Lower leg skin (tissue), 4 donors: ENCODE data around the gene ZNF619. TPM values are rescaled to one million over a fixed set of nuclear protein-coding genes. Genes with fewer than 3 reads are reported as not detected.
A peak's percentile ranks its signal among the peaks of the same experiment; 100 is the strongest.

ENCODE experiments used
- DNase-seq, 2 donors: peaks; one replicate each; pipeline ENCODE4 v3.0.0-alpha.2; 2019; ENCODE audit warnings: low spot score in 2 of 2
- H3K4me3 ChIP-seq: fragments of 200-600 bp; sonication (generic); 2 replicates; pipeline ENCODE4 v1.5.1; 2017; ENCODE audit warnings: mild to moderate bottlenecking, low read depth; ENCODE audit not compliant: poor library complexity, severe bottlenecking
- POLR2A ChIP-seq, 2 donors: fragments of 450-650 bp; IDR thresholded peaks; one replicate each; pipeline ENCODE4 v1.6.1; 2016 to 2017; ENCODE audit warnings: antibody characterized with exemption in 2 of 2, mild to moderate bottlenecking in 1 of 2, moderate library complexity in 1 of 2
- WGBS, 2 donors: methylation state at CpG; one replicate each; pipeline ENCODE4 v1.1.5; 2018; 5-methylcytosine and 5-hydroxymethylcytosine counted together
- intact Hi-C: fragments of 100-400 bp; cut with DNase I; formaldehyde crosslinking; loops from one replicate; pipeline ENCODE4 v1.15.0; 2023; ENCODE audit warnings: low total_unique reads
- total RNA-seq, 4 donors: library from RNA; depleted of rRNA; stranded (reverse); fragments of >200 nt; gene quantifications; one replicate each; pipeline ENCODE4 v1.1.0, GENCODE V29; 2016
- TF ChIP-seq, protein P1 (sequence below), 3 donors: fragments of 450-650 bp; IDR thresholded peaks; one replicate each; pipeline ENCODE4 v1.5.1; 2016; ENCODE audit warnings: antibody characterized with exemption in 3 of 3, mild to moderate bottlenecking in 3 of 3, moderate library complexity in 2 of 3

ZNF619 gene
- total RNA-seq, 4 donors from 2014 or later: 4.0 to 6.0 (median 5.2) TPM

DNA sequence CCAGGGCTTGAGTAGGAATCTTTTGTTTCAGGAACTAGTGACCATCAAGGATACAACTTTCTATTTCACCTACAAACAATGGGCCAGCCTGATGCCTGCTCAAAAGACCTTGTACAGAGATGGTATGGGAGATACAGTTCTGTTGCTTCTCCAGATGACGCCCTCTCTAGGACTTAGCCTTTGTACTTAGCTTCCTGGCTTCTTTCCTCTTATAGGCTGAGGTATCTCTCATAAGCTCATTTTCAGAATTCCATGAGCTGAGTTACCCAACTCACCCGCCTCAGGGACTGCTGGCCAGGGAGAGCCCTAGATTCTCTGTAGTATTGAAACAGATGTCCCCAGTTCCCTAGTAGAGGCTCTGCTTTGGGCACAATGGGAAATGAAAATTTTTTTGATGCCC, 20.4 kb downstream of the ZNF619 start:
- intact Hi-C loops: no loop called here
- no peak for DNase-seq
- WGBS, 2 donors: 89 to 100% methylated on average over 2 of the region's 2 CpGs
- no peak overlapping the region for H3K4me3 ChIP-seq
- TF ChIP-seq, protein P1, sequence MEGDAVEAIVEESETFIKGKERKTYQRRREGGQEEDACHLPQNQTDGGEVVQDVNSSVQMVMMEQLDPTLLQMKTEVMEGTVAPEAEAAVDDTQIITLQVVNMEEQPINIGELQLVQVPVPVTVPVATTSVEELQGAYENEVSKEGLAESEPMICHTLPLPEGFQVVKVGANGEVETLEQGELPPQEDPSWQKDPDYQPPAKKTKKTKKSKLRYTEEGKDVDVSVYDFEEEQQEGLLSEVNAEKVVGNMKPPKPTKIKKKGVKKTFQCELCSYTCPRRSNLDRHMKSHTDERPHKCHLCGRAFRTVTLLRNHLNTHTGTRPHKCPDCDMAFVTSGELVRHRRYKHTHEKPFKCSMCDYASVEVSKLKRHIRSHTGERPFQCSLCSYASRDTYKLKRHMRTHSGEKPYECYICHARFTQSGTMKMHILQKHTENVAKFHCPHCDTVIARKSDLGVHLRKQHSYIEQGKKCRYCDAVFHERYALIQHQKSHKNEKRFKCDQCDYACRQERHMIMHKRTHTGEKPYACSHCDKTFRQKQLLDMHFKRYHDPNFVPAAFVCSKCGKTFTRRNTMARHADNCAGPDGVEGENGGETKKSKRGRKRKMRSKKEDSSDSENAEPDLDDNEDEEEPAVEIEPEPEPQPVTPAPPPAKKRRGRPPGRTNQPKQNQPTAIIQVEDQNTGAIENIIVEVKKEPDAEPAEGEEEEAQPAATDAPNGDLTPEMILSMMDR (IDR thresholded peaks at IDR 0.05): no peak
- no peak for TF ChIP-seq POLR2A (IDR thresholded peaks at IDR 0.05)

DNA sequence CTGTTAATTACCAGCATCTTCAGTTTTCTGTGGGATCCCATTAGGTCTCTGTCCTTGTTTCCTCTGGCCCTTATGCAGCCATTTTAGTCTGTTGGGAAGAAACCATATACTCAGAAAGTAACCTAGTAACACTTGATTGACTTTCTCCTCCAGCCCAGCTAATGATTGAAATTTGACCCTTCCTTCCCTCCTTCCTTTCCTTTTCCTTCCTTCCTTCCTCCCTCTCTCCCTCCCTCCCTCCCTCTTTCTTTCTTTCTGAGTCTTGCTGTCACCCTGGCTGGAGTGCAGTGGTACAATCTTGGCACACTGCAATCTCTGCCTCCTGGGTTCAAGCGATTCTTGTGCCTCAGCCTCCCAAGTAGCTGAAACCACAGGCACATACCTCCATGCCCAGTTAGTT, 23.0 kb downstream of the ZNF619 start:
- no peak for TF ChIP-seq POLR2A (IDR thresholded peaks at IDR 0.05)
- TF ChIP-seq, protein P1 (IDR thresholded peaks at IDR 0.05): no peak
- intact Hi-C loops: no loop called here
- DNase-seq: no peak
- H3K4me3 ChIP-seq: no peak overlapping the region
- WGBS, 2 donors: 88 to 96% methylated on average over 1 of the region's 1 CpG

DNA sequence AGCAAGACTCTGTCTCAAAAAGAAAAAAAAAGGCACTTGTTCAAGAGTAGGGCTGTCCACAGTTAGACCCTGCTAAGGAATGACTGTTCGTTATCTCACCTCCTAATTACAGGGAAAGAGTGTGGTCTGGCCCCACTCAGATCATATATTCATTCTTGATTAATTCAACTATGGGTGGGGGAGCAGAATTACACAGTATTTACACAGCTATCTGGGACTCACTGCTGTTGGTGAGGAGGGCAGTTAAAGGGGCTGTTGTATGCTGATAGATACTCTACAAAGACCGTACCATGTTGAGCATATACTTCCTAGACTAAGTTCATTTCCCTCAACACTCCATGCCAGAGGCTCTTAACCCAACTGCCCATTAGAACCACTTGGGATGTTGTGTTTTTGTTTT, 25.1 kb downstream of the ZNF619 start:
- no peak overlapping the region for H3K4me3 ChIP-seq
- intact Hi-C loops: no loop called here
- no peak for DNase-seq
- 92 to 98% methylated on average over 2 of the region's 2 CpGs for WGBS, 2 donors
- no peak for TF ChIP-seq POLR2A (IDR thresholded peaks at IDR 0.05)
- TF ChIP-seq, protein P1 (IDR thresholded peaks at IDR 0.05): no peak

DNA sequence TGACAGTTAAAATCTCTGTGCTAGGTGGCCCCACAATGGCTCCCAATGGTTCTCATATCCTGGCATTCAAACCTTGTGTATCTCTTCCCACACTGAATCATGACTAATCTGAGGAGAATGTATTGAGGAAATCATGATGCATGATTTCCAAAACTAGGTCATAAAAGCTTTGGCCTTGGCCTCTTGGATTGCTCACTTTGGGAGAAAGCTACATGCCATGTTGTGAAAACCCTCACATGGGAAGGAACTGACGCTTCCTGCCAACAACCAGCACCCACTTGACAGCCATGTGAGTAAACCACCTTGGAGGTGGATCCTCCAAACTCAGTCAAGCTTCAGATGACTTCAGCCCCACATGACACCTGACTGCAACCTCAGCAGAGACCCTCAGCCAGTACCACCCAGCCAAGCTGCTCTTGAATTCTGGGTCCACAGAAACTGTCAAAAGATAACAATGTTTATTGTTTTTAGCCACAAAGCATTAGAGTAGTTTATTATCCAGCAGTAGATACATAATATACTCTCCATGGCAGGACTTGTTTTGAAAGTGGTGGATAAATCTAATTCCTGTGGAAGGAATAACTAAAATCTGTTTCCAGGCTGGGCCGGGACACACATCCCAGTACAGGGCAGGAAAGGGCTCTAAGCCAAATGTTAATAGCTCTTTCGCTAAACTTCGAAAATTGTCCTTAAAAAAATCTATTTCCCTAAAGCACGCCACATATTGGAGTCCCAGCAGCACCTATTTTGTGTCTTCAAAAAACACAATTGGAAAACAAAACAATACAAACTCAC, 27.9 kb downstream of the ZNF619 start:
- TF ChIP-seq, protein P1 (IDR thresholded peaks at IDR 0.05): no peak
- no peak for TF ChIP-seq POLR2A (IDR thresholded peaks at IDR 0.05)
- H3K4me3 ChIP-seq: no peak overlapping the region
- intact Hi-C loops: no loop called here
- peak in 1 of 2 donors; percentile 53 for DNase-seq
- WGBS, 2 donors: 52 to 60% methylated on average over 5 of the region's 5 CpGs

DNA sequence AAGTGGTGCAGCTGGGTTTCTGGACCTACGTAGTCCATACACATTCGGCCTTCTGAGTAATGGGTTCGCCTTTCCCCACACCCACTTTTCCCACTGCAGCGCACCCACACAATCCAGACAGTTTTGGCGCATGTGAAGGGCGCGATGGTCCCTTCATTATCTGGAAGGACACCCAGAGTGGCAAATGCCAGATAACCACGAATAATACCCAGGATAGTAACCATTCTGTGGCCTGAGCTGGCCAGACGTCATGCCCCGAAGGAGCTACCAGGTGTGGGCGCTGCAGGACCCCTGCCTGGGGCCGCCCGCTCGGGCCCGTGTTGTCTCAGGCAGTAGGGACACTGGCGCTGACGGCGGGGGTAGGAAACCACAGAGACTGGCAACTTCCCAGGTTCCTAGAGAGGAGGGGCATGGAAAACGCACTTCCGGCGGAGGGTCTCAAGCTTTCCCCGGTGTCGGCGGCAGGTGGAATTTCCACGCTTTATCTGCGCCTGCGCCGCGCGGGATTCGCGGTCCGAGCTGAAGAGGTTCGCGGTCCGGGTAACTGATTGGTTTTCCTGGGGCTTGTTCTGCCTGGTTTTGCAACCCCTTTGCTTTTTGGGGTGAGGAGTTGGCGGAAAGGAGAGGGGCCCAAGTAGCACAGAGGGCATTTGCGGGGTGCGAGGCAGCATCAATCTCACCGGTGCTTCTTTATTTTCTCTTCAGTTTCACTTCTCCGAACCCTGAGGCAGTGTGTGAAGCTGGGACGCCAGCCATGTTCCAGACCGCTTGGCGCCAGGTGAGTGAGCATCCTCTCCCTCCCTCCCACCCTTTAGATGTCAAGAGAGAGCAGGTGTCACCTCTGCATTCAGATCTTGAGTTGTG, 28.9 kb downstream of the ZNF619 start, which contains the start of gene ZNF620:
Gene ZNF620 (plus strand): TSS at position 441 of the 864 bp plus-strand sequence. CDS start 314 bp downstream, at position 755.
- peak within 1 kb of the TSS; percentile 39 for H3K4me3 ChIP-seq
- 8 to 9% methylated on average over 38 to 40 of the region's 44 CpGs for WGBS, 2 donors
- DNase-seq: peak; percentile 27 to 91
- no peak for TF ChIP-seq POLR2A (IDR thresholded peaks at IDR 0.05)
- TF ChIP-seq, protein P1 (IDR thresholded peaks at IDR 0.05): no peak
- intact Hi-C loops: no loop called here
